GM23338 (cell line): ENCODE measurements around the gene UQCC2. TPM values are rescaled to one million over a fixed set of nuclear protein-coding genes. Genes with fewer than 3 reads are reported as not detected.

Experiments used
- ATAC-seq: fragments of 200-7000 bp; cut with Tn5 transposase; 3 replicates; pipeline ENCODE4 v1.9.1; 2020
- DNase-seq: peaks from one replicate; pipeline ENCODE4 v3.0.0-alpha.2; 2015; ENCODE audit warnings: low spot score
- H2AFZ ChIP-seq: fragments of 200-600 bp; sonication (generic); 2 replicates; pipeline ENCODE4 v1.8.0; 2016; ENCODE audit warnings: antibody characterized with exemption, mild to moderate bottlenecking, moderate library complexity
- H3F3A ChIP-seq: fragments of 200-600 bp; sonication (generic); replicated peaks from 2 replicates; pipeline ENCODE4 v1.8.0; 2017; ENCODE audit warnings: antibody characterized with exemption, mixed run types, low read depth
- H3K27ac ChIP-seq: fragments of 200-600 bp; sonication (generic); 2 replicates; pipeline ENCODE4 v1.6.1; 2016; ENCODE audit warnings: low read depth
- H3K27me3 ChIP-seq: fragments of 200-600 bp; sonication (generic); 2 replicates; pipeline ENCODE4 v1.8.0; 2016; ENCODE audit warnings: mild to moderate bottlenecking, mixed run types, moderate library complexity; ENCODE audit not compliant: insufficient read depth
- H3K36me3 ChIP-seq: fragments of 200-600 bp; sonication (generic); 2 replicates; pipeline ENCODE4 v1.8.0; 2016; ENCODE audit warnings: mild to moderate bottlenecking; ENCODE audit not compliant: insufficient read depth
- H3K4me1 ChIP-seq: fragments of 200-600 bp; sonication (generic); 2 replicates; pipeline ENCODE4 v1.8.0; 2016; ENCODE audit warnings: mild to moderate bottlenecking, moderate library complexity; ENCODE audit not compliant: insufficient read depth
- H3K4me2 ChIP-seq: fragments of 200-600 bp; sonication (generic); 2 replicates; pipeline ENCODE4 v1.7.1; 2017; ENCODE audit warnings: mixed run types
- H3K4me3 ChIP-seq: fragments of 200-600 bp; sonication (generic); 2 replicates; pipeline ENCODE4 v1.6.1; 2016; ENCODE audit warnings: mixed run types
- H3K79me2 ChIP-seq: fragments of 200-600 bp; sonication (generic); replicated peaks from 2 replicates; pipeline ENCODE4 v1.8.0; 2017; ENCODE audit warnings: mild to moderate bottlenecking; ENCODE audit not compliant: insufficient read depth
- H3K9me2 ChIP-seq: fragments of 200-600 bp; sonication (generic); 2 replicates; pipeline ENCODE4 v1.8.0; 2017; ENCODE audit not compliant: insufficient read depth
- H4K20me1 ChIP-seq: fragments of 200-600 bp; sonication (generic); replicated peaks from 2 replicates; pipeline ENCODE4 v1.8.0; 2017; ENCODE audit warnings: mild to moderate bottlenecking; ENCODE audit not compliant: insufficient read depth
- H3K27ac Mint-ChIP-seq: 2 replicates; pipeline ENCODE4 v1.8.0; 2020; ENCODE audit warnings: inconsistent platforms, mild to moderate bottlenecking, moderate library complexity, mixed read lengths
- H3K27me3 Mint-ChIP-seq: 3 replicates; pipeline ENCODE4 v1.8.0; 2022; ENCODE audit warnings: low read depth, mild to moderate bottlenecking, moderate library complexity, mixed read lengths, inconsistent platforms; ENCODE audit not compliant: insufficient read depth, poor library complexity
- H3K36me3 Mint-ChIP-seq: 3 replicates; pipeline ENCODE4 v1.8.0; 2021; ENCODE audit warnings: low read depth, mild to moderate bottlenecking, inconsistent platforms, moderate library complexity, mixed read lengths
- H3K4me1 Mint-ChIP-seq: 3 replicates; pipeline ENCODE4 v1.8.0; 2020; ENCODE audit warnings: mild to moderate bottlenecking, inconsistent platforms, mixed read lengths
- H3K4me3 Mint-ChIP-seq: 3 replicates; pipeline ENCODE4 v1.8.0; 2021; ENCODE audit warnings: moderate library complexity, mild to moderate bottlenecking, inconsistent platforms, mixed read lengths
- H3K9me3 Mint-ChIP-seq: 3 replicates; pipeline ENCODE4 v1.8.0; 2020; ENCODE audit warnings: moderate library complexity, mild to moderate bottlenecking, inconsistent platforms, mixed read lengths
- CREB1 ChIP-seq: fragments of 250-450 bp; sonication (Bioruptor Pico); IDR thresholded peaks from 2 replicates; pipeline ENCODE4 v1.5.0; 2020; ENCODE audit warnings: low read depth, mild to moderate bottlenecking, moderate library complexity
- CTCF ChIP-seq, 2 experiments: fragments of 200-600 bp in 1 of 2; sonication (generic) in 1 of 2; conservative IDR thresholded peaks; 2 replicates each; pipeline versions ENCODE4 v1.5.1 to v1.6.1; 2016 to 2017; ENCODE audit warnings: antibody characterized with exemption in 2 of 2, low read depth in 2 of 2, mild to moderate bottlenecking in 2 of 2, moderate library complexity in 1 of 2
- EZH2 ChIP-seq: fragments of 200-600 bp; sonication (generic); IDR thresholded peaks from one replicate; pipeline ENCODE4 v1.8.0; 2017; ENCODE audit warnings: antibody characterized with exemption, mild to moderate bottlenecking, low read depth; ENCODE audit not compliant: unreplicated experiment
- EZH2phosphoT487 ChIP-seq: fragments of 200-600 bp; sonication (generic); IDR thresholded peaks from one replicate; pipeline ENCODE4 v1.8.1; 2018; ENCODE audit warnings: antibody characterized with exemption; ENCODE audit not compliant: unreplicated experiment
- NANOG ChIP-seq: IDR thresholded peaks from 2 replicates; pipeline ENCODE4 v1.6.1; 2016; ENCODE audit warnings: antibody characterized with exemption, borderline replicate concordance
- POLR2AphosphoS5 ChIP-seq: IDR thresholded peaks from 2 replicates; pipeline ENCODE4 v1.6.1; 2016; ENCODE audit warnings: antibody characterized with exemption, low read depth
- STAT1 ChIP-seq: IDR thresholded peaks from one replicate; pipeline ENCODE4 v1.6.1; 2016; ENCODE audit warnings: antibody characterized with exemption; ENCODE audit not compliant: unreplicated experiment
- ZNF114 ChIP-seq: fragments of 250-450 bp; sonication (Bioruptor Pico); IDR thresholded peaks from 2 replicates; pipeline ENCODE4 v1.5.0; 2020; ENCODE audit warnings: mild to moderate bottlenecking, moderate library complexity
- ZNF462 ChIP-seq: fragments of 250-450 bp; sonication (Bioruptor Pico); IDR thresholded peaks from 2 replicates; pipeline ENCODE4 v1.5.0; 2020; ENCODE audit warnings: mild to moderate bottlenecking, moderate library complexity
- polyA plus RNA-seq: library from polyadenylated mRNA; unstranded; fragments of >200 nt; fragmentation: Nextera tagmentation; extraction: Ambion mirVana; gene quantifications from 2 replicates; pipeline ENCODE4 v1.2.1, GENCODE V29; 2016
- total RNA-seq: library from RNA; depleted of rRNA; stranded (reverse); fragments of >200 nt; shearing (Covaris generic); gene quantifications from 2 replicates; pipeline ENCODE4 v1.2.3, GENCODE V29; 2014
- TF ChIP-seq, protein P1 (sequence below): IDR thresholded peaks from 2 replicates; pipeline ENCODE4 v1.6.1; 2016; ENCODE audit warnings: antibody characterized with exemption

The UQCC2 gene
- total and polyA plus RNA-seq, 2 experiments from 2014 or later: 48.9 to 379 TPM

DNA sequence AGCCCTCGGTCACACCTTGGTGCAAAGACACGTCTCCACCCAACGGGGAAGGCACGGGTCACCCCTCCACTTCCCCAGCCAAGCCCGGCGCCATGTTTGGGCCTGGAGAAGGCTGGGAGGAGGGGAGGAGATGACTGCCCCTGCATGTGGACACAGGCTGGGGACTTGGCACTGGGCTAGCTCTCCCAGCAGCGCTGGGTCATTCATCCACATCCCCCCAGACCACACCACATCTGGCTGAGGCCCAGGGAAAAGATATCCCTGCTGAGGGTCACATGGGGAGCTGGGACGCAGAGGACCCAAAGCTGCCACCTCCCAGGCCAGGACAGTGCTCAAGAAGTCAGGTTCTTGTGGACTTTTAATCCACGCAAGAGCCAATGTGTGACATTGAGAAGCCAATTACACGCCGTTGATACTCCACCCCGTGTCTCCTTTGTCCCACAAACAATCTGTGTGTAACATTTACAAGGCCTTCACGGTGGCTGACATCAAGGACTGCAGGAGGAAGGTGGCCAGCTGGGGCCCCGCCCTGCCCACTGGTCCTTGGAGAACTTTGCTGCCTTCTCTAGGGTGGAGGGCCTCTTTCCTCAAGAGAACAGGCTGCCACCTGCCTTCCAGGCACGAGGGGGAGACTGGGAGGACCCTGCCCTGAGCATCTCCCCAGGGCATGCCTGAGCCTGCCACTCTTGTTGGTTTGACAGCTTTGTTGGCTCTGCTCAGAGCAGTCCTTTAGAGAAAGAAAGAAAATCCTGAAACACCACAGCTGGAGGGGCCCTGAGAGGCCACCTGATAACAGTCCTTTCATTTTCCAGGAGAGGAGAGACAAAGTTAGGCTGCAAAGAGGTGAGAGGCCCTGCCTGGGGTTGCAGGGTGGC, 40.5 kb upstream of the UQCC2 start:
- ATAC-seq (peak; percentile 15; the same call in 2 of the 3 replicates), DNase-seq (no peak)
- no peak for TF ChIP-seq STAT1
- no peak for TF ChIP-seq ZNF114 (CRISPR knock-in tag)
- no peak for TF ChIP-seq NANOG
- no peak for TF ChIP-seq EZH2phosphoT487
- TF ChIP-seq POLR2AphosphoS5: no peak
- TF ChIP-seq ZNF462: no peak
- TF ChIP-seq, protein P1, sequence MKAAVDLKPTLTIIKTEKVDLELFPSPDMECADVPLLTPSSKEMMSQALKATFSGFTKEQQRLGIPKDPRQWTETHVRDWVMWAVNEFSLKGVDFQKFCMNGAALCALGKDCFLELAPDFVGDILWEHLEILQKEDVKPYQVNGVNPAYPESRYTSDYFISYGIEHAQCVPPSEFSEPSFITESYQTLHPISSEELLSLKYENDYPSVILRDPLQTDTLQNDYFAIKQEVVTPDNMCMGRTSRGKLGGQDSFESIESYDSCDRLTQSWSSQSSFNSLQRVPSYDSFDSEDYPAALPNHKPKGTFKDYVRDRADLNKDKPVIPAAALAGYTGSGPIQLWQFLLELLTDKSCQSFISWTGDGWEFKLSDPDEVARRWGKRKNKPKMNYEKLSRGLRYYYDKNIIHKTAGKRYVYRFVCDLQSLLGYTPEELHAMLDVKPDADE: no peak
- no peak for TF ChIP-seq CREB1 (CRISPR knock-in tag)
- no peak for TF ChIP-seq CTCF (conservative IDR thresholded peaks at IDR 0.05; ENCODE audit: low read depth in 2 of 2)
- no peak for TF ChIP-seq EZH2
- no peaks in the 10 kb centered on the region for H3K79me2 ChIP-seq
- no peaks in the 10 kb centered on the region for H3K4me1 ChIP-seq
- H3K27ac Mint-ChIP-seq: no peak overlapping the region
- H3K27me3 Mint-ChIP-seq: peaks cover 15% of the 10 kb centered on the region
- no peaks in the 10 kb centered on the region for H3K36me3 Mint-ChIP-seq
- no peaks in the 10 kb centered on the region for H4K20me1 ChIP-seq
- no peaks in the 10 kb centered on the region for H3F3A ChIP-seq
- H3K4me3 ChIP-seq: no peak overlapping the region
- no peaks in the 10 kb centered on the region for H3K27me3 ChIP-seq
- no peaks in the 10 kb centered on the region for H3K9me2 ChIP-seq
- no peaks in the 10 kb centered on the region; the same call in 2 of the 3 replicates for H3K9me3 Mint-ChIP-seq
- H3K36me3 ChIP-seq: no peaks in the 10 kb centered on the region
- H3K27ac ChIP-seq: no peak overlapping the region
- H3K4me1 Mint-ChIP-seq: peaks cover 12% of the 10 kb centered on the region
- no peak overlapping the region for H3K4me3 Mint-ChIP-seq
- no peak overlapping the region for H2AFZ ChIP-seq
- H3K4me2 ChIP-seq: no peak overlapping the region
